ENCODE measurements around the gene PRF1.
A peak's percentile ranks its signal among the peaks of the same experiment; 100 is the strongest.
"Not testable (repeated sequence)": the region's sequence is repeated elsewhere in the genome, so short reads cannot be mapped to it uniquely, and the experiment has no call there.

PRF1 gene

DNA sequence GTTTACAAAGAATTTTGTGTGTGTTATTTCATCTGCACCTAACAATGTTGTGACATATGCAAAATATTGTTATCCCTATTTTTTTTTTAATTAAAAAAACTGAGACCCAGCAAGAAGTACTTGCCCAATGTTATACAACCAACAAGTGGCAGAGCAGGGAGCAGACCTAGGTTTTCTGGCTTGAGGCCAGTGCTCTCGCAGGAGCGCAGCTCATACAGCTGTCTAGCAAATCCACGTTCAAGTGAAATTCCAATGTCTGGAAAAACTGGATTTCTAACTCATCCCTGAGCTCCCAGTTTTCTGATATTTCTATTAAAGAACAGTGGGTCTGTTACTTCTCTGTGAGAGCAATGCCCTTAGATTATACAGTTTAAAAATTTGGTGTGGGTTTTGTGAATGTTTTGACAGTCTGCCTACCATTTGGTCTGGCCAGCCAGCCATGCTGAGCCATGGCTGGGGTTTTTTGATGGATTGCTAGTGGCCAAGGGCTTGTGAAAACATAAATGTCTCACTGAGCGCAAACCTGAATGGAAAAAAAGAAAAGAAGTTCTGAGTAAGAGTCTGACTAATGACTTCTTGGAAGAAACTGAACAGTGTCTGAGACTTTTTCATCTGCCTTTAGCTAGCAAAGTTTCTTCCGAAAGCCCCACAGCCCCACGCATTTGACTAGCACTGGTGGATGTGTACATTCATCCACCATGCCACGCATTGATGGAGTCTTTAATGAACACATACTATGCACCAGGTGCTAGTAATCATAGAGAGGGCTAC is 15.4 kb upstream of the PRF1 start:
- DNase-seq (ENCODE audit: low read depth in 2 of 2): peak; percentile 22 to 28

DNA sequence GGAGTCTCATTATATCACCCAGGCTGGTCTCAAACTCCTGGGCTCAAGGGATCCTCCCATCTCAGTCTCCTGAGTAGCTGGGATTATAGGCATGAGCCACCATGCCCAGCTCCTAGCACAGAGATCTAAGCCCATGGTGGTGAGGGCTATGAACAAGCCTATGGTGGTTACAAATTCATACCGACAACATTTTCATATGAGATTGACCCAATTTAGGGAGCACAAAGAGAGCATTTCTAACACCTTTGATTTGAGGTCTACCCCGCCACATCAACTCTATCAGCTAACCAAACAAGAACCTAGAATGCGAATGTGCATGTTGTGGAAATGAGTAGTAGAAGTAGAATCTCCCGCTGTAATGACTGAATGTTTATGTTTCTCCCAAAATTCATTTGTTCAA is 14.2 kb upstream of the PRF1 start:
- DNase-seq (ENCODE audit: low read depth in 2 of 2): no peak

DNA sequence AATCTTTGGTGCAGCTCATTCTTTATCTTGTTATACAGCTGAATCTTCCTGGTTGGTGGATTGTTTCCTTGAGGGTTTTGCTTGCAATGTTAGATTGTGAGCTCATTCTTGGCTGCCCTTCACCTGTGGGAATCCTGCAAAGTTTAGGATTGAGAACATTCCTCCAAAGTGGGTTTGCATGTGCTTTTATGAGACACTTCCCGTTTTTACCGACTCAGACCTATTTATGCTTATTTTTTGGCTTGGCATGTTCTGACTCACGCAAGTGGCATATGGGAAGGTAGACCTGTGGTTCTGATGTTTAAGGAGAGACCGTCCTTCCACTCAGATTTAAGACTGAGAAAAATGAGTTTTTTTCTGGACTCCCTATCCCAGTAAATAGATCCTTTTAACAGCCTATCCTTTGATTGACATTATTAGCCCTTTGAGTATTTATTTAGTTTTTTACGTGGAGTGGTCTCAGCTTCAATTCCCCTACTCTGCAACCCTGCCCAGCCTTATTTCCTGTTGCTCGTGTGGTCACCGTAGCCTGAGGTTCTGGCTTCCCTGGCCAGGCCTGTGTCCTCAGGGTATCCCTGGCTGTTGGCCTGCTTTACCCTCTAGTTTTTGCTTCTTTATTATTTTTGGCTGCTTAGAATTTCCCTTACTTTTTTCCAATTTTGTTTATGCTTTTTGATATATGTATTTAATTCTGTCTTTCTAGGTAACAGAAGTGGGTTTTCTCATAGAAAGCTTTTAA is 13.4 kb upstream of the PRF1 start:
- no peak for DNase-seq (ENCODE audit: low read depth in 2 of 2)

DNA sequence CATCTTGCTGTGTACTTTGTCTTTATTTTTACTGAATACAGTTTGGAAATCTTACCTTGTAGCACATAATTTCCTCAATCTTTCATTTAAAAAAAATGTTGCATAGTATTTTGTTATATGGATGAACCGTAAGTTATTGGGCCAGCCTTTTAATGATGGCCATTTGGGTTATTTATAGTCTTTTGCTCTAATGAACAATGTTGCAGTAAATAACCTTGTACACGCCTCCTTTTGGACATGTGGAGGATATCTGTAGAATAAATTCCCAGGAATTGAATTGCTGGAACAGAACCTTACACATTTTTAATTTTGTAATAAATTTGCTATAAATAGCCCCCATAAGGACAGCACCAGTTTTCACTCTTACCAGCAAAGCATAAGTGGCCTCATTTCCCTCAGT is 12.7 kb upstream of the PRF1 start:
- DNase-seq (ENCODE audit: low read depth in 2 of 2): no peak

DNA sequence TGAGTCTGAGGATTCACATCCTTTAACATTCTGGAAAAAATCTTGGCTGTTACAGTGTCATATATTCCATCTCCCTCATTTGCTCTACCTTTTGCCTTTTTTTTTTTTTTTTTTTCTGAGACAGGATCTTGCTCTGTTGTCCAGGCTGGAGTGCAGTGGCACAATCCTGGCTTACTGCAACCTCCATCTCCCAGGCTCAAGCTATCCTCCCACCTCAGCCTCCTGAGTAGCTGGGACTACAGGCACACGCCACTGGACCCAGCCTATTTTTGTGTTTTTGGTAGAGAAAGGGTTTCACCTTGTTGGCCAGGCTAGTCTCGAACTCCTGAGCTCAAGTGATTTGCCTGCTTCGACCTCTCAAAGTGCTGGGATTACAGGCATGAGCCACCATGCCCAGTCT is 11.8 kb upstream of the PRF1 start:
- not testable (repeated sequence) for DNase-seq (ENCODE audit: low read depth in 2 of 2)

DNA sequence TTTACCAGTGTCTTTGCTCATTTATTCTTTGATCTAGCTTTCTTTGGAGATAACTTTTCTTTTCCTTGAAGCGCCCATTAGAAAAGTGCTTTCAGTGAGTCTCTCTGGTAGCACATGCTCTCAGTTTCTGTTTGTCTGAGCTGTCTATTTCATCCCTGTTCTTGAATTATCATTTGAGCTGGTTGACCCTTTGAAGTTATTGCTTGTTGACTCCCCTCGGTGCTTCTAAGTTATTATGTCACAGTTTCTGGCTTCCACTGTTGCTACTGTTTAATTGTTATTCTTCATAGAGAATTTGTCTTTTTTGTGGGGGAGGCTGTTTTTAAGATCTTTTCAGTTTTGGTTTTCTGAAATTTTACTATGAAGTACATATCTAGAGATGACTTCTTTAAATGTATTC is 11.4 kb upstream of the PRF1 start:
- no peak for DNase-seq (ENCODE audit: low read depth in 2 of 2)

DNA sequence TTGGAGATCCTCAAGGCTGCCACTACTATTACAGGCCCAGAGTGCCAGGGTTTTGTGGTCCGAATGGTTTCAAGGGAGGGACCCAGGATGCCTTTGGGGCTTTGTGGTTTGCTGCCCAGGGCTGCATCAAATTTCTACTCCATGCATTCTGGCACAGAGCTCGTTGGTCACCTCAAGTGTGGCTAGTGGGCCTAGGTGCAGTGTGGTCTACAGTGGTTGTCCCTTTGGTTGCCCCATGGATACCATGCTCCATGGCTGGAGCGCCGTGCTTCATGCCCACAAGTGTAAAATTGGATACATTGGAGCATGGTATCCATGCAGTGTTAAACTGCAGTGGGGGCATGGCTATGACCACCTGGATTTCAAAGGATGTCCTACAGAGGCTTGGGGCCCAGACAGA is 5.4 kb upstream of the PRF1 start:
- DNase-seq (ENCODE audit: low read depth in 2 of 2): no peak

DNA sequence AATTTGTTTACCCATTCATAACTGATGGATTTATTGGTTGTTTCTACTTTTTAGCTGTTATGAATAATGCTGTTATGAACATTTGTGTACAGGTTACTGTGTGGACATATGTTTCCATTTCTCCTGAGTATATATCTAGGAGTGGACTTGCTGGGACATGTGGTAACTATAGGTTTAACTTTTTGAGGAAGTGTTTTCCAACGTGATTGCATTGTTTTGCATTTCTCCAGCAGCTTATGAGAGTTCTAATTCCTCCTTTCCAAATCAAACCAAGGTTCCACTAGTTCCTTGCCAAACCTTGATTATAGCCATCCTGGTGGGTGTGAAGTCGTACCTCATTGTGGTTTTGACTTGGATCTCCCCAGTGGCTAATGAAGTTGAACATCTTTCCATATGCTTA is 2.6 kb upstream of the PRF1 start:
- DNase-seq (ENCODE audit: low read depth in 2 of 2): no peak

DNA sequence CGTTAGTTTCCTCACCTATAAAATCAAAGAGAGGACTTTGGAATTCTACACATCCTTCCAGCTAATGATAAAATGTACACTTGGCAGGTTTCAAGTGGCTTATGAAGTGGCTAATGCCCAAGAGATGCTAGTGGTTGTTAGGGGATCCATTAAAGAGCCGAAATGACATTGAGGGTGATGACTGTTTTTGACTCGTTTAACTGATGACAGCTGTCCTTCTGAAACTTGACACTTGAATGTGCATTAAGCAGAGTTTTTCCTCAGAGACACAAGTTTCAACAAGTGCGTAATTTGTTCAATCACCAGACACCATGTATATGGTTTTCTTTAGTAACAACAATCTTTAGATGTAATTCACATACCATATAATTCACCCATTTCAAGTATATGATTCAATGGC is 1.6 kb upstream of the PRF1 start:
- DNase-seq (ENCODE audit: low read depth in 2 of 2): no peak

DNA sequence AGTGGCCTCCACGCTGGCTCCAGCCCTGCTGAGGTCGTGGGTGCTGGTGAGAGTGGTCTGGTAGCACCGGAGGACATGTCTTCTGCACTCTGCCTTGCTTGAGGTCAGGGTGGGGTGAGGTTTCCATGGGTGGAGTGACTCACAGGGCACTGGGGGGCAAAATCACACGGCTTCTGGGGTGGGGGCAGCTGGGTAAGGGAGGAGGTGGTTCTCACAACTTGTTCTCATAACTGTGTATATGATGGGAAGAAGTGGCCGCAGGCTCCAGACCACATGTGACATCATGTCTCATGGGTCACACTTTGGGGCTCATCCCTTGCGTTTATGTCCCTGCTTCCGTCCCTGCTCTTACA is 884 bp upstream of the PRF1 start:
- no peak for DNase-seq (ENCODE audit: low read depth in 2 of 2)

DNA sequence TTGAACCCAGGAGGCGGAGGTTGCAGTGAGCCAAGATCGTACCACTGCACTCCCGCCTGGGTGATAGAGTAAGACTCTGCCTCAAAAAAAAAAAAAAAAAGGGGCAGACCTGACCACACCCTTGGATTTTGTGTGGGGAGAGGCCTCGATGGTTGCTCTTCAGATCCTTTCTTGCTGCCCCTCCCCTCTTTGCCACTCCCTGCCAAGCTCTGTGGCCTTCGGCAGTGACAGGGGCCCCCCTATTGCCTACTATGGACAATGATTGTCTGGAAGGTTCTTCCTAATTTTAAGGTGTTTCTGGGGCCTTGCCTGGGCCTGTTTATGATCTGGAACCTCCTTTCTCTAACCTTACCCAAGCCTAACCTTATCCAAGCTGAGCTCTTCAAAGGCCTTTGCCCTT is 795 bp downstream of the PRF1 start:
- DNase-seq (ENCODE audit: low read depth in 2 of 2): no peak

DNA sequence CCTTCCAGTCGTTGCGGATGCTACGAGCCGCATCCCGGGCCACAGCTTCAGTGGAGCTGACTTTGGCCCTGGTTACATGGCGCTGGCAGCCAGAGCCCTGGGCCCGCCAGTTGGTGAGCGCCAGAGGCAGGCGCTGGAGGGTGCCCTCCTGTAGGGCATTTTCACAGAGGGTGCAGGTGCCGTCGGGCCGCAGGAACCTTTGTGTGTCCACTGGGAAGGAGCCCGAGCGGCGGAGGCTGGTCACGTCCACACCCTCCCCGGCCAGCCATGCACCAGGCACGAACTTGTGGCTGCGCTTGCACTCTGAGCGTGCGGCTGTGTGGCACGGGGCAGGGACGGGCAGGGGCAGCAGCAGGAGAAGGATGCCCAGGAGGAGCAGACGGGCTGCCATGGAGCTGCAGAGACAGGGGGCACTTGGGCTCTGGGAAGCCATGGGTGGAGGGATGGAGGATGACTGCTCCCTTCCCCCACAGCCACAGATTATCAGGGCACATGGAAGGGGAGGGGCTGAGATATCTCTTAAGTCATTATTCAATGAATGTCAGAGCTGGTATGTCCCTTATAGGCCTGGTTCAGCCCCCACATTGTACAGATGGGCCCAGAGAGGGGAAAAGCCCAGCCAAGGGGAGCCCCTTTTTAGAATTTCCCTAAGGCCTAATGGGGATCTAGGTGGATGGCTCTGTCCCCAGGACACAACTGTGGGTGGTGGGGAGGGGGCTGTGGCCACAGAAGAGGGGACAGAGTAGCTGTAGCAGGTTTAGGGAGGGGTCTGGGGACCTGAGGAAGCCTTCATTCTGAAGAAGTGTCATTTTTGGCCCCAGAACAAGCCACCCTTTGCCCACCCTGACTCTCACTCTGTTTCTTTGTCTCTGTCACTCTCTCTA is 1.8 kb downstream of the PRF1 start:
- no peak for DNase-seq (ENCODE audit: low read depth in 2 of 2)

DNA sequence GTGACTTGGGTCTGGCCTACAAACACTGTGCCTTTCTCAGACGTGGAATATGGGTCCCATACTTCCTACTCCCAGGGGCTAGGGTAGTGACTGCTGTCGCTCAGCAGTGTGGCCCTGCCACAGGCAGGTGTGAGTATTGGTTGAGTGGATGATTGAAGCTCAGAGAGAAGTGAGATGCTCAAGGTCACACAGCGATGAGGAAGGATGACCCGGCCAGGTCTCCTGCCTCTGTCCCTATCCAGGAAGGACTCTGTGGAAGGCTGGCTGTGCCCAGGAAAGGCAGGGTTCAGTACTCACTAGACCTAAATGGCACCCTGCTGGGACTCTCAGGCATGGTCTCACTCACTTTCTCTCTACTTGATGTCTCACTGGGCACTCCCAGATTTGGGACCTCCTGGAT is 2.8 kb downstream of the PRF1 start:
- DNase-seq (ENCODE audit: low read depth in 2 of 2): no peak

DNA sequence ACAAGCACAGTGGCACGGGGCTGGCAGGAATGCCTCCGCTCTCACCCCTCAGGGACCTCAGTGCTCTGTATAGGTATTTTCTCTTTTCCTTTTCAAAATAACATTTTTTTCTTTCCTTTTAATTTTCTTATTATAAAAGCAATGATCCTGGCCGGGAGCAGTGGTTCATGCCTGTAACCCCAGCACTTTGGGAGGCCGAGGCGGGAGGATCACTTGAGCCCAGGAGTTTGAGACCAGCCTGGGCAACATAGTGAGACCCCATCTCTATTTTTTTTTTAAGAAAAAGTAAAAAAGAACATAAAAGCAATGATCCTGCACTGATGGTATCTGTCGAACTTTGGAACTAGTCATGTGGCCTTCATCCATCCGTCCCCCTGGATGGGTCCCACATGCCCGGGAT is 3.2 kb downstream of the PRF1 start:
- no peak for DNase-seq (ENCODE audit: low read depth in 2 of 2)

DNA sequence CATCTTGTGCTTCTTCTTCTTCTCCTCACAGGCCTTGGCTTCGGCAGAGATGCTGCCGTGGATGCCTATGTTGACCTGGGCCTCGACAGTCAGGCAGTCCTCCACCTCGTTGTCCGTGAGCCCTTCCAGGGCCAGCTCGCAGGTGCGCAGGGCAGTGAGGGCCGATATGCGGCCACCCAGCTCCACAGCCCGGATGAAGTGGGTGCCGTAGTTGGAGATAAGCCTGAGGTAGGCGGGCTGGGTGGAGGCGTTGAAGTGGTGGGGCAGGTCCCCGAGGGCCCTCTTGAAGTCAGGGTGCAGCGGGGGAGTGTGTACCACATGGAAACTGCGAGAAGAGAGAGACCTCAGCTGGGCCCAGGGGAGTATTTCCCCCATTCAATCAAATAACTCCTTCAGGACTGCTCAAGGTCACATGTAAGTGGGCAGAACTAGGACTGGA is 3.7 kb downstream of the PRF1 start:
- no peak for DNase-seq (ENCODE audit: low read depth in 2 of 2)

DNA sequence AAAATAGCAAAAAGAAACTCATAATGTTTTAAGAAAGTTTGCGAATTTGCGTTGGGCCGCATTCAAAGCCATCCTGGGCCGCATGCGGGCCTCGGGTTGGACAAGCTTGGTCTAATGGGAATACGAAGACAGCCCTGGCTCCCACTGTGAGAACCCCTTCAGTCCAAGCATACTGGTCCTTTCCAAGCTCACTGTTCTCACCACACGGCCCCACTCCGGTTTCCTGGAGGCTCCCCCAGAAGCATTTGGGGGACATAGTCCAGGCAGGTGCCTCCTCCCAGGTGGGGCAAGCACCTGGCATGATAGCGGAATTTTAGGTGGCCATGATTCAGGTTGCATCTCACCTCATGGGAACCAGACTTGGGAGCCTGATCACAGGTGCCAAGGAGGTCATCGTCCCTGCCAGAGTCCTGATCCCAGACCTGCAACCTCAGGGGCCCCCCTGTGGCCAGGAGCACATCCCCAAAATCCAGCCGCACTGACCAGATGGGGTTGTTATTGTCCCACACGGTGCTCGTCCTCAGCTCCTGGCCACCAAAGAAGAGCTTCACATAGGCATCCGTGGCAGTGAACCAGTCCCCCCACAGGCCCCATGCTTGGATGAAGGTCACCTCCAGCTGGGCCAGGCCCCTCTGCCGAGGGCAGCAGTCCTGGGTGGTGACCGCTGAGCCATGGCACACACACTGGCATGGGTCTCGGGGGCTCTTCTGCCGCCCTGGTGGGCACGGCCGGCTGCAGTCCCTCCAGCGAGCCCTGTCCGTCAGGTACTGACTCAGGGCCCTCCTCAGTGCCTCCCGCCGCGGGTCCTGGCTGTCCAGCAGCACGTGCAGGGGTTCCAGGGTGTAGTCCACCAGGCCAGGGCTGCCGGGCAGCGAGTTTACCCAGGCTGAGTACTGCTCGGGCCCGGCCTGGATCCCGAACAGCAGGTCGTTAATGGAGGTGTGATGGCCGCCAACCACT is 4.4 kb downstream of the PRF1 start:
- DNase-seq (ENCODE audit: low read depth in 2 of 2): no peak

DNA sequence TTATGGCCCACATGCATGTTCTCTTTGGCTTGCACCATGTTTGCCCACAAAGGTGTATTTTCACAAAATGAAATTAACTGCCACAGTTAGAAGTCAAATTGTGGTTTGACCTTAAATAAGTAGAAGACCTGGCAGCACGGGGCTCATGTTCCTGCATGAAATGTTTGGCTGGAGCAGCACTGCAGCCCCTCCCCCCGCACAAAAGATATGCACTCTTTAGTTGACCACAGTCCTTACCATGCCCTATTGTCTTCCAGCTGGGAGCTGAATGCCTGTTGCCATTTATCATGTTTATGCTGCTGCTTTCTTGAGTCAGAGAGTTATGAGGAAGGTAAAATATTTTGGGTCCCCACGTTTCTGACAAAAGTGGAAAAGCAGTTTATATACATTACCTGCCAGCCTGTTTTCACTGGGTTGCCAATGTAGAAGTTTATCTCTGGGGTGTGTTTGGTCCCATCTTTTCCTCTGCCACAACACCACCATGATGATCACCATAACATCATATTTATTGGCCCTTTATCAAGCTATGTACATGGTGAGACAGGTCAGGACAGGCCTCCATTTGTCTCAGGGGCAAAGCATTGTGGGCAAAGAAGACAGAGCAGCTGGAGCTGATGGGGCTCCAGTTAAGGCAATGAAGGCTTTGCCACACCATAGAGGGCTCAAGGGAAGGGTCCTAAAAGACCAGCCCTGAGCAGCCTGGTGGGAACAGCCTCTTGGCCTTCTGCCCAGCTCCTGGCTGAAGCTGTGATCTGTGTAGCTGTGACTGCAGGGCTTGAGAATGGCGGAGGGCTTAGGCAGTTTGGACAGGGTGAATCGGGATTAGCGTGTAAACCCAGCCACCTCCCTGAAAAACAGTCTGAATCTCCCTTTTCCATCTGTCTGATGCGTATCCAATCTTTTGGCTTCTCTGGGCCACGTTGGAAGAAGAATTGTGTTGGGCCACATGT is 5.4 kb downstream of the PRF1 start:
- DNase-seq (ENCODE audit: low read depth in 2 of 2): no peak

DNA sequence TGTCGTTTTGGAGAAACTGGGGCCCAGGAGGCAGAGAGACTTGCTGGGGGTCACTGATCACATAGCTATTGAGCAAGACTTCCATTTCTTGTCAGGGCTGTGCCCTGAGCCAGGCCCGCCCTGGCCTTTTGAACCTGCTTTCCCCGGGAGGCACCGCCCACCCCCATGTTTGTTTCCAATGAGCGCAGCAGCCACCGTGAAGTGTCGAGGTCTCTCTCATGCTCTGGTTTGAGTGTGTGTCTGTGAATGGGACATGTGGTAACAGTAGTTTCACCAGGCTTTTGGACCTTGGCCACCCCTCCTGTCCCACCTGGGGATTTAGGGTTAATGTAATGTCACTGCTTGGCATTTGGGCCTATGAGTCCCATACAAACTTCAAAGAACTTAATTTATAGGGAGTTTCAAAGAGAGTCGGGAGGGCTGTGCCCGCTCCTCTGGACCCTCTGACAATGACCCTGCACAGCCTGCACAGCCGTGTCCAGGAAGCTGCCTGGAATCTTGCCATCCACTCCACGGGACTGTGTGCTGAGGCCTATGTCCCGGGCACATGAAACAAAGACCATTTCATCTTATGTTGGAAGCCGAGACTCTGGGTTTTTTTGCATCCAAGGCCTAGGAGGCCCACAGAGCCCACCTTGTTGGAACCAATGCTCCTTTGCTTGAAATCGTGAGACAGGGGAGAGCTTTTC is 6.3 kb downstream of the PRF1 start:
- no peak for DNase-seq (ENCODE audit: low read depth in 2 of 2)

DNA sequence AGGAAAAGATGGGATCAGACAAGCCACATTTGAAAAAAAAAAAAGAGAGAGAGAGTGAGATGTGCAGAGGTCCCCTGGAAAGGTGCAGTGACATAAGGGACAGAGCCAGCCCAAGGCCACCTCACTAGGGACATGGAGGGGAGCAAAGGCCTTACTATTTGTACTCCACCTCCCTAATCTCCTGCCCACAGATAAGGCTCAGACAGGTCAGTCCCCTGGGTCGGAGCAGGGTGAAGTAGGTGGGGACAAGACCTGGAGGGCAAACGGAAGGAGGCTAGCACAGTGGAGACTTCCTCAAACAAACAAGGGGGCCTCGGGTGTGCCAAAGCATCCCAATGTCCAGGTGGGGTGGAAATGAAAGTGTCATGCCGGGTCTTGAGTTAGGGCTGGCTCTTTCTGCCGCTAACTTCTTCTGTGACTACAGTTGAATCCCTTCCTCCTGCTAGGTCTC is 7.0 kb downstream of the PRF1 start:
- no peak for DNase-seq (ENCODE audit: low read depth in 2 of 2)

DNA sequence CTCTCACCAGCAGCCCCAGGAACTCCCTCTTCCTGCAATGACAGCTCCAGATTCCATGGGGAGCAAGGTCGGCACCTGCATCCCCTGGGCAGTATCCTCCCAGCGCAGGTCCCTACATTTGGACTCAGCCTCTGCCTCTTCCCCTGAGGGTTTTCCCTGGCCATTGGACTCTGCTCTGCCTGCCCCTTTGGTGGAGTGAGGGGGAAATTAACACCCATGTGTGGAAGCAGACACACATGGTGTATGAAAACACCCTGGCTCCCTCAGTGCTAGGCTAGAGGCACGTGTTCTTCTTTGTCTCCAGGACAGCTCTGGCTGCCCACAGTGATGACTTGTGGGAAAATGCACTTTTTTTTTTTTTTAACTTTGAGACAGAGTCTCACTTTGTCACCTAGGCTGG is 8.4 kb downstream of the PRF1 start:
- no peak for DNase-seq (ENCODE audit: low read depth in 2 of 2)
